ENCODE results near the gene BIN1.
A peak's percentile ranks its signal among the peaks of the same experiment; 100 is the strongest.

BIN1 gene

GRCh38 chr2:127074936-127075335, 32.0 kb downstream of the BIN1 start:
- no peak for DNase-seq (ENCODE audit: low read depth)

GRCh38 chr2:127074358-127074757, 32.6 kb downstream of the BIN1 start:
- DNase-seq (ENCODE audit: low read depth): no peak

DNA sequence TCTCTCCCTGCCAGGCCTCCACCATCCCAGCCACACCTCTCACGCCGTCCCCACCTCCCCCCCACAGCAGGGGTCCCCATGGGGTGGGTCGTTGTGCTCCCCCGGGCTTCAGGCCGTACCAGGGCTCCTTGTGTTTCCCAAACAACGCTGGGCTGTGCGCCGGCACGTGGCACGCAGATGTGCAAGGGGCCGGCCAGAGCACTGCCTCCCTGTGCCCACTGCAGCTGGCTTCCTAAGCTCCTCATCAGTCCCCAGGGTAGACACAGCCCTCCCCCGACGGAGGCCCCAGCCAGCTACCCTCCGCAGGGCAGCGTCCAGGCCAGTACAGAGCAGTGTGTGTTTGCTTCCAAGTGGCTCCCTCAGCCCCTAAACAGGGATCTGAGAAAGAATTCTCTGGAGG, 34.0 kb downstream of the BIN1 start:
- DNase-seq (ENCODE audit: low read depth): peak; percentile 47

GRCh38 chr2:127072396-127072795, 34.6 kb downstream of the BIN1 start:
- no peak for DNase-seq (ENCODE audit: low read depth)

GRCh38 chr2:127071901-127072328, 35.0 kb downstream of the BIN1 start:
- DNase-seq (ENCODE audit: low read depth): no peak

- no peak for DNase-seq (ENCODE audit: low read depth)
Observed at GRCh38 chr2:127070221-127070620, 36.7 kb downstream of the BIN1 start.

DNA sequence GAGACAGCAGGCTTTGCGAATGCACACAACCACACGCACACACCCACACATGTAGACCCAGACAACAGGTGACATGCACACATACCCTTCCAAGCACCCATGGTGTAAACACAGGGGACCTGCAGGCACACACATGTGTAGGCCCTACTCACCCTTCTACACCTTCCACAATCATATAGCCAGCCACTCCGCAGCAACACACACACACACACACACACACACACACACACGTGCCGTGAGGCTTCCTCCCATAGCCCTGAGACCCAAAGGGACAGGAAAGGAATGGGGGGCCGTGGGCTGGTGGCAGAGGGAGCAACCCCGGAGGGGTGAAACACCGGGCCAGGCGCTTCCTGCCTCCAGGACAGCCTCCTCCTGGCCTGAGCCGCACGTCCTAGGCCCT, 37.4 kb downstream of the BIN1 start:
- DNase-seq (ENCODE audit: low read depth): no peak

DNA sequence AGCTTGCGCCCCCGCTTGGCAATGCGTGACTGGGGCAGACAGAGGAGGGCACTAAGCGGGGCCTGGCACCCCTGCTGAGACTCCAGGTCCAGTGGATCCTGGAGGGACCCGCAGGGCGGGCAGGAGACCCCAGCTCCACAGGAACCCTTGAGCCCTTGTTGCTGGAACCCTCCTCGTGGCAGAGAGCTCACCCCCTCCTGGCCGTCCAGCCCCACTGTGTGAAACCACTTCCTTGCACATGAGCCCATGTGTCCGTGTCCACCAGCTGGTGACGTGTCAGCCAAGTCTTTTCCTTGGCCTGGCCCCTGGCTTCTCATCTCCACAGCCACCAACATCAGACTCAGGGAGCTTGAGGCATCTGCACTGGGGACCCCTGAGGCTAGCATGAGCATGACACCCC, 38.0 kb downstream of the BIN1 start:
- no peak for DNase-seq (ENCODE audit: low read depth)

GRCh38 chr2:127068351-127068741, 38.6 kb downstream of the BIN1 start:
- DNase-seq (ENCODE audit: low read depth): no peak

- DNase-seq (ENCODE audit: low read depth): peak; percentile 49
Observed at GRCh38 chr2:127067620-127068350, 39.2 kb downstream of the BIN1 start.

DNA sequence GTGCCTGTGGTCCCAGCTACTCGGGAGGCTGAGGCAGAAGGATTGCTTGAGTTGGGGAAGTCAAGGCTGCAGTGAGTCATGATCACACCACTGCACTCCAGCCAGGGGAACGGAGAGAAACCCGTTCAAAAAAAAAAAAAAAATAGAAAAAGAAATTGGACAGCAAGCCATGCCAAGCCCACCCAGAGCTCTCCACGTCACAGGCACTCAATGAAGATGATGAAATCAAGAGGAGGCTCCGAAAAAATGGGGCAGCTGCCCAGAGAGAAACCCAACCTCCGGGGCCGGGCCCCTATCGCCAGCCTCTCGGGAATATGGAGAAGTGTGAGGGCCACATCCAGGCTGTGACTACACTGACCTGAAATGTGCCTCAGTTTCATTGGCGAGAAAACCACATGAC, 40.0 kb downstream of the BIN1 start:
- DNase-seq (ENCODE audit: low read depth): peak; percentile 89

DNA sequence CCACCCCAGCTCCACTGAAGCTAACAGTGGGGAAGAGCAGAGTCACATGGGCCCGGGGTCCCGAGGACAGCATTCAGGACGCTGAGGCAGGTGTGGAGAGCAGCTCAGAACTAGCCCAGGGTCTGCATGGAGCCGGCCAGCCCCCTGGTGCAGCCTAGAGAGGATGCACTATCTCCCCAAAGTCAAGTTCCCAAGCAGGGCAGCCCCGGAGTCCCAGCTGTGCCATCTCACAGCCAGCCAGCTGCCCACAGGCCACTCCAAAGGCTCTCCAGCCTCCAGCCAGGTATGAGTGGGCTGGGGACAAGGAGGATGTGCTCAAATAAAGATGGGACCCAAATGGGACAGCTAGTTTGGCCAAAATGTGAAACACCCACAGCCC, 41.0 kb downstream of the BIN1 start:
- DNase-seq (ENCODE audit: low read depth): no peak

DNA sequence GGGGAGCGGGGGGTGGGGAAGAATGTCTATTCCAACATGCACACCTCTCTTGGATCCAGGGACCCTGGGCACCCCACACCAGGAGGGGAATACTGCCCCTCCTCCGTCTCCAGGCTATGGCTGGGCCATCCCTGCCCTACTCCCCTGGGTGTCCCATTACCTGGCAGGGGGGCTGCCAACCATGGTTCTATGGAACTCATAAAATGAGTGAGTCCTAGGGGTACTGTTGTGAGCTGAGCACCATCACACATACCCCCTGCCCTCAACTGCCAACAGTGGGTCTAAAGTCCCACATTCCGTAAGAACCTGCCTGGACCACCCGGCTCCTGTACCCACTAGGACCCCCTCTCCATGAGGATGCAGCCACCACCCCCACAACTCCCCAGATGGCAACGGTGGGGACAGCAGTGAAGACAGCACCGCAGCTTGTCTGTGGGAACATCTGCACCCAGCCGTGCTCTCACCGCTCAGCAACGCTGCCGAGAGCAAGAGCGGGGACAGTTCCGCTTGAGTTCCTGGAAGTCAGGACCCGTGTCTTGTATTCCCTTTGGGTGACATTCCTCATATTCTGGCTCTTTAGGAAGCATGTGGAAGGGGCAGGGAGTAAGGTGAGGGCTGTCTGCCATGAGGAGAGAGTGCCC, 41.5 kb downstream of the BIN1 start:
- DNase-seq (ENCODE audit: low read depth): no peak

DNA sequence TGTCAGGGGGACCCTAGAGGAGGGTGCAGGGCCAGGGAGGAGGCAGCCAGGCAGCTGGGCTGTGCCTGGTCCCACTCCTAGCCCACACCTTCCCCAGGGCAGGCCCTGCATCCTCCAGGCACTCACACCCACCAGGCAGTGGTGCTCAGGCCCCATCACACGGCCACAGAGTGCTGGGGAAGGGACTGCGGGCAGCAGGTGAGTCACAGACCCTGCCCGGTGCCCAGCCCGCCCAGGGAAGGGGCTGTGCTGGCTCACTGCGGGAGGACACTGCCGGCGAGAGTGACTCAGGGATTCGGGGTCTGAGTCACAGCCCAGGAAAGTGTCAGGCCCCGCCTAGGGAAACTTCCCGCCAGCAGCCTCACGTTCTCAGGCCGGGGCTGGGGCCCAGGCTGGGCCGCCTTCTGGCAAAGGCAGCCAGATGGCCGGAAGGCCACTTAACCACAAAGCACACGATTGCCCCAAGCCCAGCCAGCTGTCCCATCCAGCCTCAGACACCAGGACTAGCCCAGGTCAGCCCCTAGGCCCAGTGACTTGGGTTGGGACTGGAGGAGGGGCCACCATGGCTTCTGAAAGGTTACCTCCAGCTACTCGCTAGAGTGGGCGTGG, 42.2 kb downstream of the BIN1 start:
- DNase-seq (ENCODE audit: low read depth): peak; percentile 86

GRCh38 chr2:127063701-127064590, 43.0 kb downstream of the BIN1 start:
- DNase-seq (ENCODE audit: low read depth): no peak

DNA sequence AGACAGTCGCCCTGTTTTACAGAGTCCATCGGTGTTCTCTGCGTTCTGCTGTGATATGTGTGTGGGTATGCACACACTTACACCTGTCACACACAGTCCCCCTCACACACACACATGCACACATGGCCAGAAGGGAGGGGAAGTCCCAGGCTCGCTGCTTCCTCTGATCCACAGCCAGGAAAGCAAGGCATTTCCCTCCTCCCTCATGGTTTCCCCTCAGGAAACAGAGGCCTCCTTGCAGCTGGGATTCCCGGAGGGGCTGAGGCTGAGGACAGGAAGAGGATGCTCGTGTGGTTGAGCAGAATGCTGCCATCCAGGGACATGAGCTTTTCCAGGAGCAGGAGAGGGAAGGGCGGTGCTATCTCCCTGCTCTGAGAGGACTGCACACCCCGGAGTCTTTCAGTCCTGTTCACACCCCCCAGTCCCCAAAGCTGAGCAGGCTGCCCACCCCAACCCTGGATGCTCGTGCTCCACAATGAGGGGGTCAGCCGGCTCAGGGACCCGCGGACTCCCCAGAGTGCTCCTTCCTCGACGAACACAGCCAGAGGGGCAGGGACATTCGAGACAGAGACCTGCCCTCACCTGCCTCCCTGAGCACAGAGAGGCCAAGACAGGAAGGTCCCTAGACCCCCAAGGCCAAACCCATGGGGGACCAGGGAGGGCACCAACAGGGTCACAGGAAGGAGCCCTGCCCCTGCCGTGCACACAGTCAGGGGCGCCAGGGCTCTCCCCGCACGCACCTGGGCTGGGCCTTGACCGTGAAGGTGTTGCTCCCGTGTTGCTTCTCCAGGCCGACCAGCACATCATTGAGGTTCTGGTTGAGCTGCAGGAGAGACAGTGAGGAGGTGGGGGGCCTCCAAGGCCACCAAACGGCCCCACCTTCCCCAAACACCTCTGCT, 45.3 kb downstream of the BIN1 start:
- DNase-seq (ENCODE audit: low read depth): no peak

DNA sequence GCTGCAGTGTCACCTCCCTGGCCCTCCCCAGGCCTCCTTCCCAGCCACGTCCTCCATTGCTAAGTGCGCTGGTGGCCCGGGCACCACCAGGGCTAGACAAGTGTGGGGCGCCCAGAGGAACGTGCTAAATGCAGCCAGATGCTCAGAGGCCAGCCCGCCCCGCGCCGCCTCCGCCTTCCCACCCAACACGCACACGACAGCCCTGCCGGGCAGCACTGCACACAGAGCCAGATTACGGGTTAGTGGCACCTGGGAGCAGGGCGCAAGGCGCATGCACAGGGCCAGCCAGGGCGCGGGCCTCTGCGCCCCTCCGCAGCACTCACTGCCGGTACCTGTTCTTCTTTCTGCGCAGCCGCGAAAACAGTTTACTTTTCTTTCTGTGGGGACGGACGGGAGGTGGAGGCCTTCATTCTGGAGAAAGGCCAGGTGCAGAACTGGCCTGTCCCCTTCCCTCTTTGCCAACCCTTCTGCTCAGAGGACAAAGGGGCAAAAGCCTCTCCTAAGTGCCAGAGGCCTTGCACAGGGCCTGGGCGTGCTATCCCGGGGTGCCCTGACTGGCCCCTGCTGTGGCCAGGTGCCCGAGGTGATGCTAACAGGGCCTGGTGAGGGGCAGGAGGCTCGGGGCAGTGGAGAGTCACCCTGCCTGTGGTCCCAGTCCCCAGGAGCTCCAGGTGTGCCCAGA, 46.5 kb downstream of the BIN1 start:
- no peak for DNase-seq (ENCODE audit: low read depth)

DNA sequence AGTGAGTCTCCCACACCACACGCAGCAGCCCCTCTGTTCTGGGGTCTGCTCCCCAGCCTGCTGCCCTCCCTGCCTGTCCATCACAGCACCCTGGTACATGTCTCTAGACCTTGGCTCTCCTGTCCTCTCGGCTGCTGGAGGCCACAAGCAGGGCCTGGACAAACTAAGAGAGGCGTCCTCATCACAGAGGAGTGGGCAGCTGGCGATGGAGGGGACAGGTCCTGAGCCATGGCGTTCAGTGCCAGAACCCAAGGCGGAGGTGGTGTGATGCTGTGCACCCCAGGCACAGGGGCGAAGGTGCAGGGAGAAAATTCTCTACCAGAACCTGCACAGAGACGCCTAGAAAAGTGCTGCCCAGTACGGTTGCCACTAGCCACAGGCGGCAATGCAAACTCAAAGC, 47.4 kb downstream of the BIN1 start:
- no peak for DNase-seq (ENCODE audit: low read depth)

- no peak for DNase-seq (ENCODE audit: low read depth)
Observed at GRCh38 chr2:127058954-127059252, 48.1 kb downstream of the BIN1 start.

GRCh38 chr2:127058246-127058953, 48.6 kb downstream of the BIN1 start:
- DNase-seq (ENCODE audit: low read depth): no peak
